Neutrophil (primary cell): ENCODE measurements around the gene DENND4B.
A peak's percentile ranks its signal among the peaks of the same experiment; 100 is the strongest.

Experiments
- H3K27ac ChIP-seq: fragments of 200-600 bp; sonication (generic); 2 replicates; pipeline ENCODE4 v1.5.1; 2016; ENCODE audit warnings: mild to moderate bottlenecking, moderate library complexity
- H3K27me3 ChIP-seq: fragments of 200-600 bp; sonication (generic); 2 replicates; pipeline ENCODE4 v1.6.0; 2016; ENCODE audit warnings: mild to moderate bottlenecking
- H3K36me3 ChIP-seq: fragments of 200-600 bp; sonication (generic); 2 replicates; pipeline ENCODE4 v1.5.1; 2017
- H3K4me1 ChIP-seq, 2 experiments: fragments of 200-600 bp in 1 of 2; sonication (generic) in 1 of 2; 1 replicate in 1 of 2; 2 replicates in 1 of 2; pipeline versions ENCODE4 v1.5.1 to v1.6.1; 2013 to 2016; ENCODE audit warnings: low read depth in 1 of 2, low read length in 1 of 2, mild to moderate bottlenecking in 1 of 2, moderate library complexity in 1 of 2; ENCODE audit not compliant: control insufficient read depth in 1 of 2, insufficient read depth in 1 of 2
- H3K4me3 ChIP-seq, 2 experiments: fragments of 200-600 bp in 1 of 2; sonication (generic) in 1 of 2; 1 replicate in 1 of 2; 2 replicates in 1 of 2; pipeline ENCODE4 v1.5.1; 2013 to 2016; ENCODE audit warnings: low read depth in 1 of 2, low read length in 1 of 2, mild to moderate bottlenecking in 1 of 2, moderate library complexity in 1 of 2
- H3K9me3 ChIP-seq: fragments of 200-600 bp; sonication (generic); 2 replicates; pipeline ENCODE4 v1.5.1; 2016
- TF ChIP-seq, protein P1 (sequence below): fragments of 200-600 bp; sonication (generic); IDR thresholded peaks from 2 replicates; pipeline ENCODE4 v1.5.1; 2016; ENCODE audit warnings: antibody characterized with exemption

DENND4B gene, protein sequence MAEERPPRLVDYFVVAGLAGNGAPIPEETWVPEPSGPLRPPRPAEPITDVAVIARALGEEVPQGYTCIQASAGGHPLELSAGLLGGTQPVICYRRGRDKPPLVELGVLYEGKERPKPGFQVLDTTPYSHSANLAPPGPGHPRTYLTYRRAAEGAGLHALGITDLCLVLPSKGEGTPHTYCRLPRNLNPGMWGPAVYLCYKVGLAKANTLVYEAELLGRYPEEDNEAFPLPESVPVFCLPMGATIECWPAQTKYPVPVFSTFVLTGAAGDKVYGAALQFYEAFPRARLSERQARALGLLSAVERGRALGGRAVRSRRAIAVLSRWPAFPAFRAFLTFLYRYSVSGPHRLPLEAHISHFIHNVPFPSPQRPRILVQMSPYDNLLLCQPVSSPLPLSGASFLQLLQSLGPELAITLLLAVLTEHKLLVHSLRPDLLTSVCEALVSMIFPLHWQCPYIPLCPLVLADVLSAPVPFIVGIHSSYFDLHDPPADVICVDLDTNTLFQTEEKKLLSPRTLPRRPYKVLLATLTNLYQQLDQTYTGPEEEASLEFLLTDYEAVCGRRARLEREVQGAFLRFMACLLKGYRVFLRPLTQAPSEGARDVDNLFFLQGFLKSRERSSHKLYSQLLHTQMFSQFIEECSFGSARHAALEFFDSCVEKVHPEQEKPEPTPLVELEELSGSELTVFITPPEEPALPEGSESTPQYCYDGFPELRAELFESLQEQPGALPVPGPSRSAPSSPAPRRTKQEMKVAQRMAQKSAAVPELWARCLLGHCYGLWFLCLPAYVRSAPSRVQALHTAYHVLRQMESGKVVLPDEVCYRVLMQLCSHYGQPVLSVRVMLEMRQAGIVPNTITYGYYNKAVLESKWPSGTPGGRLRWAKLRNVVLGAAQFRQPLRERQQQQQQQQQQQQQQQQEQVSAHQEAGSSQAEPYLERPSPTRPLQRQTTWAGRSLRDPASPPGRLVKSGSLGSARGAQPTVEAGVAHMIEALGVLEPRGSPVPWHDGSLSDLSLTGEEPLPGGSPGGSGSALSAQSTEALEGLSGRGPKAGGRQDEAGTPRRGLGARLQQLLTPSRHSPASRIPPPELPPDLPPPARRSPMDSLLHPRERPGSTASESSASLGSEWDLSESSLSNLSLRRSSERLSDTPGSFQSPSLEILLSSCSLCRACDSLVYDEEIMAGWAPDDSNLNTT (N-terminal part only)

DNA sequence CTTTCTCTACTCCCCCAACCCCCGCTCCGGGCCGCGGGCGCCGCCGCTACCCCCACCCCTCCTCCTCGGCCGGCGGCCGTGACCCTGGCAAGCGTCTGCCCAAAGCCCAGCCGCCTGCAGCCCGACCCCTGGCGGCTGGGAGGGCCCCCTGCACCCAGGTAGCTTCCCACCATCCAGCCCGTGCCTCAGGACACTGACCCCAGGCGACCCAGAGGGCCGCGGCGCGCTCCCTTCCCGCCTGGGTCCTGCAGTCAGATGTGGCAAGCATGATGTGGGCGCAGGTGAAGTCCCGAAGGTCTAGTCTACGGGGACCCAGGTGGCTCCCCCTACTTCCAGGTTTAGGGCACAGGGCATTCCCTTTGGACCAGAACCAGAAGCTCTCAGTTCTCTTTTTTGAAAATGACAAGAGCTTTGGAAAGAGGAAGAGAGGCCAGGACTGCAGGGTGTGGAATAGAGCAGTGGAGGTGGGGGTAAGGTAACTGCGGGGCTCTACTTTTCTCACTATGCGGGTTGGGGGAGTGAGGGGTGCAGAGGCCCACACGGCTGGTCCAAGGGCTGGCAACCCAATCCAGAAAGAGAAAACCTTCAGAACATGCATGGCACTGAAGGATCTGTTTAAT, at the start of gene DENND4B:
Gene DENND4B, minus strand, starts transcription at position 97 of the 620 bp plus-strand sequence. CDS start 2,344 bp downstream, outside the sequence.
- Histone ChIP-seq H3K4me3 (peak within 1 kb of the TSS; percentile 75 to 83), H3K4me1 (peaks cover 41 to 44% of the 10 kb centered on the region in 2 experiments), H3K27me3 (no peaks in the 10 kb centered on the region), H3K9me3 (no peaks in the 10 kb centered on the region), H3K27ac (peak within 1 kb of the TSS; percentile 100), H3K36me3 (peaks cover 65% of the 10 kb centered on the region)
- TF ChIP-seq, protein P1, sequence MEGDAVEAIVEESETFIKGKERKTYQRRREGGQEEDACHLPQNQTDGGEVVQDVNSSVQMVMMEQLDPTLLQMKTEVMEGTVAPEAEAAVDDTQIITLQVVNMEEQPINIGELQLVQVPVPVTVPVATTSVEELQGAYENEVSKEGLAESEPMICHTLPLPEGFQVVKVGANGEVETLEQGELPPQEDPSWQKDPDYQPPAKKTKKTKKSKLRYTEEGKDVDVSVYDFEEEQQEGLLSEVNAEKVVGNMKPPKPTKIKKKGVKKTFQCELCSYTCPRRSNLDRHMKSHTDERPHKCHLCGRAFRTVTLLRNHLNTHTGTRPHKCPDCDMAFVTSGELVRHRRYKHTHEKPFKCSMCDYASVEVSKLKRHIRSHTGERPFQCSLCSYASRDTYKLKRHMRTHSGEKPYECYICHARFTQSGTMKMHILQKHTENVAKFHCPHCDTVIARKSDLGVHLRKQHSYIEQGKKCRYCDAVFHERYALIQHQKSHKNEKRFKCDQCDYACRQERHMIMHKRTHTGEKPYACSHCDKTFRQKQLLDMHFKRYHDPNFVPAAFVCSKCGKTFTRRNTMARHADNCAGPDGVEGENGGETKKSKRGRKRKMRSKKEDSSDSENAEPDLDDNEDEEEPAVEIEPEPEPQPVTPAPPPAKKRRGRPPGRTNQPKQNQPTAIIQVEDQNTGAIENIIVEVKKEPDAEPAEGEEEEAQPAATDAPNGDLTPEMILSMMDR = peak; percentile 97

DNA sequence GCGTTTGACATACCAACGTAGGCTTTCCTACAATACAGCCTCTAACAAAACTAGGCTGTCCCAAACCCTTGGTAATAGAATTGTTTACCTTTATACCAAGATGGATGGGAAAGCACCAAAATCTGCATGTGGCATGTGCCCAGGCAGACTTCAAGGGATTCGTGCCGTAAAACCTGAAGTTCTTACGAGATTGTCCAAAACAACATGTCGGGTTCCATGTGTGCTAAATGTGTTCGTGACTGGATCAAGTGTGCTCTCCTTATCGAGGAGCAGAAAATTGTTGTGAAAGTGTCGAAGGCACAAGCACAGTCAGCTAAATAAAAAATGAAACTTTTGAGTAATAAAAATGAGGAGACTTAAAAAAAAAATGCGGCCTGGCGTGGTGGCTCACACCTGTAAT, 49.1 kb upstream of the DENND4B start:
- TF ChIP-seq, protein P1 = no peak

DNA sequence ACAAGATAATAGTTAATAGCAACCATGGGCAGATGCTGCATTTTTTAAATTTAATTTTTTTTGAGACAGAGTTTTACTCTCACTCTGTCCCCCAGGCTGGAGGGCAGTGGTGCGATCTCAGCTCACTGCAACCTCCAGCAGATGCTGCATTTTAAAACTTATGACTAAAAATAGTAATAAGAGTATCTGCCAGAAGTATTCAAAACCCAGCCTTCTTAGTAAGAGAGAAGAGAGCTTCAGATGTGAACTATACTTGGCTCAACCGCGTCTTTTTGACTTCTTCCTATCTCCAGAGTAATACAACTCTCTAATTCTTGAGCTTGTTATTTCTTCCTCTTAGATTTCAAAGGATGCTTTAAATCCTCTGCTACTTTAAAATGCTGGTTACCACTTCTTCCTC, 48.7 kb upstream of the DENND4B start:
- Histone ChIP-seq H3K9me3 (no peaks in the 10 kb centered on the region), H3K27ac (no peak overlapping the region), H3K4me3 (no peak overlapping the region), H3K27me3 (no peaks in the 10 kb centered on the region), H3K36me3 (peaks cover 33% of the 10 kb centered on the region), H3K4me1 (peaks cover 15 to 16% of the 10 kb centered on the region in 2 experiments)
- TF ChIP-seq, protein P1 = no peak

More for the DNA sequence above, 49.1 kb upstream of the DENND4B start:
- H3K36me3 ChIP-seq = peaks cover 33% of the 10 kb centered on the region
- peaks cover 14% of the 10 kb centered on the region in 2 experiments for H3K4me1 ChIP-seq
- no peak overlapping the region for H3K4me3 ChIP-seq
- no peaks in the 10 kb centered on the region for H3K9me3 ChIP-seq
- H3K27ac ChIP-seq = no peak overlapping the region
- no peaks in the 10 kb centered on the region for H3K27me3 ChIP-seq

DNA sequence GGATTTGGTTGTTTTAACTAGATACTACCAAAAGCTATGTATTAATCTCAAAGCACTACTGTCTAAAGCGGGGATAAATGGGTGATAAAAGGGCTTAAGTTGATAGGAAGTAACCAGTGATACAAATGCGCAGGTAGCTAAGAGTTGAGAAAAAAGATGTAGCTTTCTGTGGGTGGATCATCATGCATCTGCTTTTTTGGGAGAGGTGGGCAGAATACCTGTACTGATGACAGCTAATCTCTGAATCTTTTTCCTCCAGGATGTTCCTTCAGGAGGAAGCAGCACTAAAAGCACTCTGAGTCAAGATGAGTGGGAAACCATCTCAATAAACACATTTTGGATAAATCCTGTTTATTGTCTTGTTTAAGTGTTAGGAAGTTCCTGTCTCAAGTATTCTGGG, 45.3 kb upstream of the DENND4B start:
- TF ChIP-seq, protein P1 = no peak
- no peaks in the 10 kb centered on the region for H3K9me3 ChIP-seq
- H3K4me3 ChIP-seq = no peak overlapping the region
- H3K27ac ChIP-seq = peak overlapping the region; percentile 93
- H3K4me1 ChIP-seq = peaks cover 23% of the 10 kb centered on the region in 2 experiments
- no peaks in the 10 kb centered on the region for H3K27me3 ChIP-seq
- H3K36me3 ChIP-seq = peaks cover 33% of the 10 kb centered on the region
